Glutamatergic neuron (in vitro differentiated cells): ENCODE data around the gene TCP11L2. TPM values are rescaled to one million over a fixed set of nuclear protein-coding genes. Genes with fewer than 3 reads are reported as not detected.

Experiments used
- DNase-seq: peaks from one replicate; pipeline ENCODE4 v3.0.0; 2022
- H3K27ac Mint-ChIP-seq: one replicate; pipeline ENCODE4 v1.8.0; 2020; ENCODE audit warnings: mild to moderate bottlenecking, mixed read lengths, inconsistent platforms; ENCODE audit not compliant: unreplicated experiment
- H3K27me3 Mint-ChIP-seq: one replicate; pipeline ENCODE4 v1.8.0; 2020; ENCODE audit warnings: mild to moderate bottlenecking, moderate library complexity, mixed read lengths, inconsistent platforms; ENCODE audit not compliant: unreplicated experiment
- H3K36me3 Mint-ChIP-seq: one replicate; pipeline ENCODE4 v1.8.0; 2020; ENCODE audit warnings: mild to moderate bottlenecking, mixed read lengths, inconsistent platforms; ENCODE audit not compliant: unreplicated experiment
- H3K4me1 Mint-ChIP-seq: one replicate; pipeline ENCODE4 v1.8.0; 2020; ENCODE audit warnings: mild to moderate bottlenecking, low read depth, mixed read lengths, inconsistent platforms; ENCODE audit not compliant: unreplicated experiment
- H3K4me3 Mint-ChIP-seq: one replicate; pipeline ENCODE4 v1.8.0; 2020; ENCODE audit warnings: mild to moderate bottlenecking, mixed read lengths, inconsistent platforms; ENCODE audit not compliant: unreplicated experiment
- H3K9me3 Mint-ChIP-seq: one replicate; pipeline ENCODE4 v1.8.0; 2020; ENCODE audit warnings: mild to moderate bottlenecking, moderate library complexity, mixed read lengths, inconsistent platforms; ENCODE audit not compliant: unreplicated experiment
- CTCF ChIP-seq: fragments of 200-600 bp; sonication (generic); IDR thresholded peaks from one replicate; pipeline ENCODE4 v1.5.0; 2021; ENCODE audit not compliant: partially characterized antibody, unreplicated experiment
- total RNA-seq: library from RNA; stranded (reverse); fragmentation: NEBNext Ultra II Directional; extraction: Animal tissue kit (Norgen Biotek cat#: 25700); gene quantifications from one replicate; pipeline ENCODE4 v1.2.1, GENCODE V29; 2021; ENCODE audit not compliant: unreplicated experiment

The TCP11L2 gene
- total RNA-seq, 1 donor from 2014 or later, result 17.1 TPM

DNA sequence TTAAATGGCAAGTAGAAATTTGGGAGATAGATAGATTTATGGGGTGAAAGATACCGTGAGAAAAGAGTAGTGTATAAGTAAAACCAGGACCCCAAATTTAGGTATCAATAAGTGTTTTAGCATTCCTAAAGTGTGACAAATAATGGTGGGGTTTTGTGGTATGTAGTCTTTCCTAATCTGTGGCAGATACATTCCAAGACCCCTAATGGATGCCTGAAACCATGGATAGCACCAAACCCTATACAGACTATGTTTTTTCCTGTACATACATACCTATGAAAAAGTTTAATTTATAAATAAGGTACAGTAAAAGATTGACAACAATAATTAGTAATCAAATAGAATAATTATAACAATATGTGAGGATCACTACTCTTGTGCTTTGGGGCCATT lies 14.4 kb upstream of the TCP11L2 start:
- H3K4me3 Mint-ChIP-seq, result no peak overlapping the region
- DNase-seq, result no peak
- H3K27ac Mint-ChIP-seq, result no peak overlapping the region
- no peaks in the 10 kb centered on the region for H3K4me1 Mint-ChIP-seq
- peaks cover 4% of the 10 kb centered on the region for H3K27me3 Mint-ChIP-seq
- TF ChIP-seq CTCF, result no peak
- no peaks in the 10 kb centered on the region for H3K9me3 Mint-ChIP-seq
- H3K36me3 Mint-ChIP-seq, result no peaks in the 10 kb centered on the region

DNA sequence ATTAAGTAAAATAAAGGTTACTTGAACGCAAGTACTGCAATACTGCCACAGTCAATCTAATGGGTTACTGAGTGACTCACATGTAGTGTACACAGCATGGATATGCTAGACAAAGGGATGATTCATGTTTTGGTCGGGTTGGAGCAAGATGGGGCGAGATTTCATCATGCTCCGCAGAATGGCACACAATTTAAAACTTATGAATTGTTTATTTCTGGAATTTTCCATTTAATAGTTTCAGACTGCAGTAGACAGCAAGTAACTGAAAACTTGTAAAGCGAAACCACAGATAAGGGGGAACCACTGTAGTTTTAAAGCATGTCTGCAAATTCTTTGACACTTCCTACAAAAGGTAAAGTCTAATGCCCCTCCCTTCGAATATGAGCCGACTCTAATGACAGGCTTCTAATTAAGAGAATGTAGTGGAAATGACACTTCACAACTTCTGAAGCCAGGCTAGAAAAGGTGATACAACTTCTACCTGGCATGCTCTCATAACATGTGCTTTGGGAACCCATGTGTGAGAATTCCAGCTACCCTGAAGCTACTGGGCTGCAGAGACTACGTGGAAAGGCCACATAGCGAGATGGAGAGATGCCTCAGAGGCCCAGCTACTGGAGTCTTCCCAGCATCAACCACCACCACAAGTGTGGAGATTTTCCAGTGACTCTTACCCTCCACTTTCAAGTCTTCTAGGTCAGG lies 13.9 kb upstream of the TCP11L2 start:
- H3K36me3 Mint-ChIP-seq, result no peaks in the 10 kb centered on the region
- no peaks in the 10 kb centered on the region for H3K9me3 Mint-ChIP-seq
- H3K27me3 Mint-ChIP-seq, result peaks cover 4% of the 10 kb centered on the region
- no peak overlapping the region for H3K27ac Mint-ChIP-seq
- H3K4me3 Mint-ChIP-seq, result no peak overlapping the region
- no peak for DNase-seq
- no peak for TF ChIP-seq CTCF
- no peaks in the 10 kb centered on the region for H3K4me1 Mint-ChIP-seq

DNA sequence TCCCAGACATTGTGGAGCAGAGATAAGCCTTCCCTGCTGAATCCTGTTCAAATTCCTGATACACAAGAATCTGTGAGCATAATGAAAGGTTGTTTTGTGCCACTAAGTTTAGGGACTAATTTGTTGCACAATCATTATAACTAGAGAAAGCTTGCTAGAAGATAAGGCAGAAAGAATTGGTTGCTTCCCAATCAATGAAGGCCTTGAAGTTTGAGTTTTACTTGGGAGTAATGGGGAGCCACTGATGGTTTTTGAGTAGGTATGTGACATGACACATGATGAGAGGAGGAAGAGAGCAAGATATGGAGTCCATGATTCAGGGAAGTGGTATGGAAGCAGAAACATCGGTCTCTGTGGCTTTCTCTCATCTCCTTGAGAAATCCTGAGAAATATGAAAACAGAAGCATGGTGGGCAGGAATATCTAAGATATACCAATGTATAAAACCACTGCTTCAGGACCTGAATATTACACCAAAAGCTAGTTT lies 13.3 kb upstream of the TCP11L2 start:
- Mint-ChIP-seq H3K4me3 (no peak overlapping the region), H3K4me1 (no peaks in the 10 kb centered on the region), H3K36me3 (no peaks in the 10 kb centered on the region), H3K9me3 (no peaks in the 10 kb centered on the region), H3K27me3 (peaks cover 4% of the 10 kb centered on the region), H3K27ac (no peak overlapping the region)
- TF ChIP-seq CTCF, result no peak
- no peak for DNase-seq

GRCh38 chr12:106290666-106291065 lies 11.9 kb upstream of the TCP11L2 start:
- Mint-ChIP-seq H3K36me3 (no peaks in the 10 kb centered on the region), H3K27me3 (peaks cover 2% of the 10 kb centered on the region), H3K9me3 (no peaks in the 10 kb centered on the region), H3K4me3 (no peak overlapping the region), H3K4me1 (no peaks in the 10 kb centered on the region), H3K27ac (no peak overlapping the region)
- no peak for TF ChIP-seq CTCF
- DNase-seq, result no peak

- H3K27ac Mint-ChIP-seq, result no peak overlapping the region
- peaks cover 2% of the 10 kb centered on the region for H3K27me3 Mint-ChIP-seq
- no peak overlapping the region for H3K4me3 Mint-ChIP-seq
- DNase-seq, result no peak
- H3K36me3 Mint-ChIP-seq, result no peaks in the 10 kb centered on the region
- H3K9me3 Mint-ChIP-seq, result no peaks in the 10 kb centered on the region
- TF ChIP-seq CTCF, result no peak
- H3K4me1 Mint-ChIP-seq, result no peaks in the 10 kb centered on the region
Observed at GRCh38 chr12:106291342-106291741, 11.2 kb upstream of the TCP11L2 start.
